SK-N-SH (cell line): ENCODE results near the gene PLA2G4C.
"Not testable (repeated sequence)": the region's sequence is repeated elsewhere in the genome, so short reads cannot be mapped to it uniquely, and the experiment has no call there.

Experiments used
- EP300 ChIP-seq, 2 experiments: IDR thresholded peaks; 2 replicates each; pipeline versions ENCODE4 v1.4.0 to v1.6.1; 2012; ENCODE audit warnings: borderline replicate concordance in 1 of 2, low read depth in 1 of 2, low read length in 1 of 2
- JUND ChIP-seq: IDR thresholded peaks from 2 replicates; pipeline ENCODE4 v1.4.0; 2012
- POLR2AphosphoS5 ChIP-seq: IDR thresholded peaks from 2 replicates; pipeline ENCODE4 v1.6.1; 2012; ENCODE audit warnings: low read depth, low read length
- RAD21 ChIP-seq: IDR thresholded peaks from 2 replicates; pipeline ENCODE4 v1.6.1; 2012; ENCODE audit warnings: mild to moderate bottlenecking, low read length
- SMC3 ChIP-seq: IDR thresholded peaks from 2 replicates; pipeline ENCODE4 v1.6.1; 2012; ENCODE audit warnings: low read depth, low read length, improper control_type of control experiment
- TAF1 ChIP-seq: IDR thresholded peaks from 2 replicates; pipeline ENCODE4 v1.6.1; 2012; ENCODE audit warnings: low read depth, mild to moderate bottlenecking, low read length, moderate library complexity, borderline replicate concordance
- TF ChIP-seq, protein P1 (sequence below): fragments of 150-350 bp; IDR thresholded peaks from 2 replicates; pipeline ENCODE4 v1.6.1; 2017; ENCODE audit warnings: antibody characterized with exemption, low read length, low read depth, borderline replicate concordance
- TF ChIP-seq, protein P2 (sequence below): fragments of 200-600 bp; sonication (generic); IDR thresholded peaks from 2 replicates; pipeline ENCODE4 v1.6.1; 2017; ENCODE audit warnings: antibody characterized with exemption, mild to moderate bottlenecking, moderate library complexity

DNA sequence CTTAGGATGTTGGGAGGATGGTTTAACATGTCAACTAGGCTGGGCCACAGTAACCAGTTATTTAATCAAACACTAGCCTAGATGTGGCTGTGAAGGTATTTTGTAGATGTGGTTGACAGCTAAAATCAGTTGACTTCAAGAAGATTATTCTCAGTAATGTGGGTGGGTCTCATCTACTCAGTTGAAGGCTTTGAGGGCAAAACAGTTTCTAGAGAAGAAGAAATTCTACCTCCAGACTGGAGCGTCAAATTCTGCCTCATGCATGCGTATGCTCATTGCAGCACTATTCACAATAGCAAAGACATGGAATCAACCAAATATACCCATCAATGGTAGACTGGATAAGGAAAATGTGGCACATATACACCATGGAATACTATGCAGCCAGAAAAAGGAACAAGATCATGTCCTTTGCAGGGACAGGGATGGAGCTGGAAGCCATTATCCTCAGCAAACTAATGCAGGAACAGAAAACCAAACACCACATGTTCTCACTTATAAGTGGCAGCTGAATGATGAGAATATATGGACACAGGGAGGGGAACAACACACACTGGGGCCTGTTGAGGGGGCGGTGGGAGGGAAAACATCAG lies 40.3 kb downstream of the PLA2G4C start:
- TF ChIP-seq RAD21; JUND; SMC3; EP300 (IDR thresholded peaks at IDR 0.05; ENCODE audit: borderline replicate concordance in 1 of 2, low read depth in 1 of 2, low read length in 1 of 2); TAF1; POLR2AphosphoS5: not testable (repeated sequence)
- TF ChIP-seq, protein P1, sequence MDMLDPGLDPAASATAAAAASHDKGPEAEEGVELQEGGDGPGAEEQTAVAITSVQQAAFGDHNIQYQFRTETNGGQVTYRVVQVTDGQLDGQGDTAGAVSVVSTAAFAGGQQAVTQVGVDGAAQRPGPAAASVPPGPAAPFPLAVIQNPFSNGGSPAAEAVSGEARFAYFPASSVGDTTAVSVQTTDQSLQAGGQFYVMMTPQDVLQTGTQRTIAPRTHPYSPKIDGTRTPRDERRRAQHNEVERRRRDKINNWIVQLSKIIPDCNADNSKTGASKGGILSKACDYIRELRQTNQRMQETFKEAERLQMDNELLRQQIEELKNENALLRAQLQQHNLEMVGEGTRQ: not testable (repeated sequence)
- TF ChIP-seq, protein P2, sequence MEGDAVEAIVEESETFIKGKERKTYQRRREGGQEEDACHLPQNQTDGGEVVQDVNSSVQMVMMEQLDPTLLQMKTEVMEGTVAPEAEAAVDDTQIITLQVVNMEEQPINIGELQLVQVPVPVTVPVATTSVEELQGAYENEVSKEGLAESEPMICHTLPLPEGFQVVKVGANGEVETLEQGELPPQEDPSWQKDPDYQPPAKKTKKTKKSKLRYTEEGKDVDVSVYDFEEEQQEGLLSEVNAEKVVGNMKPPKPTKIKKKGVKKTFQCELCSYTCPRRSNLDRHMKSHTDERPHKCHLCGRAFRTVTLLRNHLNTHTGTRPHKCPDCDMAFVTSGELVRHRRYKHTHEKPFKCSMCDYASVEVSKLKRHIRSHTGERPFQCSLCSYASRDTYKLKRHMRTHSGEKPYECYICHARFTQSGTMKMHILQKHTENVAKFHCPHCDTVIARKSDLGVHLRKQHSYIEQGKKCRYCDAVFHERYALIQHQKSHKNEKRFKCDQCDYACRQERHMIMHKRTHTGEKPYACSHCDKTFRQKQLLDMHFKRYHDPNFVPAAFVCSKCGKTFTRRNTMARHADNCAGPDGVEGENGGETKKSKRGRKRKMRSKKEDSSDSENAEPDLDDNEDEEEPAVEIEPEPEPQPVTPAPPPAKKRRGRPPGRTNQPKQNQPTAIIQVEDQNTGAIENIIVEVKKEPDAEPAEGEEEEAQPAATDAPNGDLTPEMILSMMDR: not testable (repeated sequence)
